ENCODE measurements around the gene TOM1.

TOM1 gene

DNA sequence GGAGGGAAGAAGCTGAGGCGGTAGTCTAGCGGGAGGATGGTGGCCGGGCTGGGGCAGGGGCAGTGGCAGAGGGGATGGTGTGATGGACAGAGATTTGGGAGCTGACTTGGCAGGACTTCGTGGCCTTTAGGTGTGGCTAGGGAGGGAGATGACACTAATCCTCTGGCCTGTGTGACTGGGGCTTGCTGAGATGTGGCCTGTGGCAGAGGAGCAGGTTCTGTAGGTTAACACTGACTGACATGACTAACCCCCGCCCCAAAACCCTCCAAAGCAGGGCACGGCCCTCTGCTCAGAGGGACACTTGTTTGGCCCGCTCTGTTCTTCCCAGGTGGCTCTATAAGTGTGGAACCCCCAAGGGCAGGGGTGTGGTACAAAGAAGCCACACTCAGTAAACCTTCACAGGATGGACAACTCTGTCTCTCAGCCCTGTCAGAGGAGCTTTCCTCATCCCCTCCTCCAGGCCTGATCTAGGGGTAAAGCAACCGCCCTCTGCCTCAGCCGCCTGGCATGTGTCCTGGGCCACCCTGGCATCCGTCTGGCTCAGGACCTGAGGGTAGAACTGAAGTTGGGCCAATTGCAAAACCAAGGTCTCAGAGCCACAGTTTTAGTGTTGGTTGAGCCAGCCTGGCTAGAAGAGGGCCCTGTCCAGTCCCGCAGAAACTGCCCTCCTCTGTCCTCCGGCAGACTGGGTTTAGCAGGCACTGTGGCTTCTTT, 15.6 kb downstream of the TOM1 start:
- H3K36me3 ChIP-seq (ENCODE audit: control insufficient read depth in 2 of 2, insufficient read depth in 2 of 2, low read length in 2 of 2): peaks cover 13 to 18% of the 10 kb centered on the region in 2 donors
- H3K4me1 ChIP-seq (ENCODE audit: control insufficient read depth, insufficient read depth, low read length): peaks cover 31% of the 10 kb centered on the region
- no peak overlapping the region for H3K4me3 ChIP-seq (ENCODE audit: low read length in 2 of 2)
- H3K27ac ChIP-seq (ENCODE audit: low read length): no peak overlapping the region
- H3K9ac ChIP-seq (ENCODE audit: low read length in 2 of 2): no peak overlapping the region
- no peaks in the 10 kb centered on the region for H3K9me3 ChIP-seq (ENCODE audit: control insufficient read depth in 2 of 2, low read length in 2 of 2)
- no peaks in the 10 kb centered on the region for H3K27me3 ChIP-seq (ENCODE audit: control insufficient read depth in 1 of 2, insufficient read depth in 2 of 2, low read length in 2 of 2)

DNA sequence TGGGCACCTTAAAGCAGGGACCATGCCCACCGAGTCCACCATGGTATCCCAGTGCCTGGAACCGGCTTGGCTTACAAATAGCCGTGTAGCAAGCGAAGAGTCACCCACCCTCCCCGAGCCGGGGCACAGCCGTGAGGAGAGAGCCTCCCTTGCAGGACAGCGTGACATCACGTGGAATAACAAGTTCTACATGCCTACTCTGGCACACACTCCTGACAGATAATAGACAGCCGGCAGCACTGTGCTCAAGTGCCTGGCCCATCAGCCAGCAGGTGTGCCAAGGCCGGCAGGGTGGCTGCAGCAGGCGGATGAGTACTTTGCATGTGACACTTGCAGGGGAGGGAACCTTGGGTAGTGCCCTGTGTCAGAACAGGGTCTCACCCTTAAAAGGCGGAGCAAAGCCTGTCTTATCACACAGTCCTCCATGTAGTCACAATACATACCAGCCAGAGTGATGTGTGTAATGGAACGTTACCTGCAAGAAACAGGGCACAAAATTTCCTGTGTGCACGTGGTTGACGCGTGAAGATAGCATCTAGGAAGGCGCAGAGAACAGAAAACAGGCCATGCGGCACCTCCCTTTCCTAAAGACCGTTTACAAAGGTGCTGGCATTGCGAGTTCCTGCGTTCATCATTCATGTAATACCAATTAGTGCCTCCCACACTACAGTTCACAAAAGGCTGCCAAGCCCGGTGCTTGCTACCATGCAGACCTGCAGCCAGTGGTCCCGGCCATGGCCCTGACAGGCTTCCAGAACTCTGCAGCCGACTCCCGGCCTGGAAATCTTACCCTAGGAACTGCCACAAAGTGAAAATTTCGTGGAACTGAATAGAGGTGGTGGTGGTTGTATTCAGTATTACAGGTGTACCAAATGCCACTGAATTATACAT, 16.4 kb downstream of the TOM1 start:
- H3K27ac ChIP-seq (ENCODE audit: low read length): no peak overlapping the region
- no peak overlapping the region for H3K9ac ChIP-seq (ENCODE audit: low read length in 2 of 2)
- H3K36me3 ChIP-seq (ENCODE audit: control insufficient read depth in 2 of 2, insufficient read depth in 2 of 2, low read length in 2 of 2): peaks cover 13 to 19% of the 10 kb centered on the region in 2 donors
- H3K27me3 ChIP-seq (ENCODE audit: control insufficient read depth in 1 of 2, insufficient read depth in 2 of 2, low read length in 2 of 2): no peaks in the 10 kb centered on the region
- peaks cover 31% of the 10 kb centered on the region for H3K4me1 ChIP-seq (ENCODE audit: control insufficient read depth, insufficient read depth, low read length)
- no peaks in the 10 kb centered on the region for H3K9me3 ChIP-seq (ENCODE audit: control insufficient read depth in 2 of 2, low read length in 2 of 2)
- no peak overlapping the region for H3K4me3 ChIP-seq (ENCODE audit: low read length in 2 of 2)

DNA sequence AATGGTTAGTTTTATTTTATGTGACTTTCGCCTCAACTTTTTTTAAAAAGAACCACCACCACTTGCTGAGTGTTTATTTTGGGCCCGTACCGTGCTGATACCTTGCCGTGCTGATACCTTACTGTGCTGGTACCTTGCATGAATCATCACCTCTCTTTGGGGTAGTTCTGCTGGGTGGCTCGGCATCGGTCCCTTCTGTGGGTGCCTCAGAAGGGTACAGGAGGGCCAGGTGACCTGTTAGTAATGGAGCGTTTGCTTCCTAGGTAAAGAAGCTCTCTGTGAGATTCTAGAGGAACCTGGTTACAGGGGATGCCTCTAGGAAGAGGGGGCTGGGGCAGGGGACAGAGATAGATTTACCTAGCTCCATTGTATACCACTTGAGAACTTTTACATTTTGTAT, 17.1 kb downstream of the TOM1 start:
- Histone ChIP-seq H3K36me3 (ENCODE audit: control insufficient read depth in 2 of 2, insufficient read depth in 2 of 2, low read length in 2 of 2) (peaks cover 13 to 19% of the 10 kb centered on the region in 2 donors), H3K27ac (ENCODE audit: low read length) (no peak overlapping the region), H3K27me3 (ENCODE audit: control insufficient read depth in 1 of 2, insufficient read depth in 2 of 2, low read length in 2 of 2) (no peaks in the 10 kb centered on the region), H3K4me1 (ENCODE audit: control insufficient read depth, insufficient read depth, low read length) (peaks cover 31% of the 10 kb centered on the region), H3K4me3 (ENCODE audit: low read length in 2 of 2) (no peak overlapping the region), H3K9me3 (ENCODE audit: control insufficient read depth in 2 of 2, low read length in 2 of 2) (no peaks in the 10 kb centered on the region), H3K9ac (ENCODE audit: low read length in 2 of 2) (no peak overlapping the region)

DNA sequence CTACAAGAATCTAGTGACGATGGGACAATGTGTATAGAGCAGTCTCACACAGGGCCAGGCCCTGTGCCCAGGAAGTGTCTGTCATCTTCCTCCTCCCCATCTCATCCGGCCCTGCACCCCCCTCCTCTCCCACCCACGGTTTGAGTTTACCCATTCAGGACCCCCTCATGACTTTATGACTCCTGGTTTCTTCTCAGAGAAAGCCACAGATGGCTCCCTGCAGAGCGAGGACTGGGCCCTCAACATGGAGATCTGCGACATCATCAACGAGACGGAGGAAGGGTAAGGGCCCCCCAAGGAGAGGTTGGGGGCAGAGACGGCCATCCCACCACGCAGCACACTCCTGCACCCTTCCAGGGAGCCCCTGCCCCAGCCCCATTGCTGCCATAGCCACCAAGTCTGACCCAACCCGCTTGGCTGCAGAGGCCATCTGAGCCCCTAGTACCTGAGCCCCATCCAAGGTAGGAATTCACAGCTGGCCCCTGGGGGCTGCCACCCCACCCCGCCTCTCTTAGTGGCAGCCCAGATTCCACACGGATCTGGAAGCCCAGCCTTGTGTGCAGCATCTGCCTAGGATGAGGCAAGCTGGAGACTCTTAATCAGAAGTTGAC, 18.1 kb downstream of the TOM1 start:
- H3K4me1 ChIP-seq (ENCODE audit: control insufficient read depth, insufficient read depth, low read length): peaks cover 25% of the 10 kb centered on the region
- no peak overlapping the region for H3K9ac ChIP-seq (ENCODE audit: low read length in 2 of 2)
- H3K4me3 ChIP-seq (ENCODE audit: low read length in 2 of 2): no peak overlapping the region
- no peaks in the 10 kb centered on the region for H3K27me3 ChIP-seq (ENCODE audit: control insufficient read depth in 1 of 2, insufficient read depth in 2 of 2, low read length in 2 of 2)
- no peak overlapping the region for H3K27ac ChIP-seq (ENCODE audit: low read length)
- H3K9me3 ChIP-seq (ENCODE audit: control insufficient read depth in 2 of 2, low read length in 2 of 2): no peaks in the 10 kb centered on the region
- H3K36me3 ChIP-seq (ENCODE audit: control insufficient read depth in 2 of 2, insufficient read depth in 2 of 2, low read length in 2 of 2): peaks cover 20 to 29% of the 10 kb centered on the region in 2 donors

DNA sequence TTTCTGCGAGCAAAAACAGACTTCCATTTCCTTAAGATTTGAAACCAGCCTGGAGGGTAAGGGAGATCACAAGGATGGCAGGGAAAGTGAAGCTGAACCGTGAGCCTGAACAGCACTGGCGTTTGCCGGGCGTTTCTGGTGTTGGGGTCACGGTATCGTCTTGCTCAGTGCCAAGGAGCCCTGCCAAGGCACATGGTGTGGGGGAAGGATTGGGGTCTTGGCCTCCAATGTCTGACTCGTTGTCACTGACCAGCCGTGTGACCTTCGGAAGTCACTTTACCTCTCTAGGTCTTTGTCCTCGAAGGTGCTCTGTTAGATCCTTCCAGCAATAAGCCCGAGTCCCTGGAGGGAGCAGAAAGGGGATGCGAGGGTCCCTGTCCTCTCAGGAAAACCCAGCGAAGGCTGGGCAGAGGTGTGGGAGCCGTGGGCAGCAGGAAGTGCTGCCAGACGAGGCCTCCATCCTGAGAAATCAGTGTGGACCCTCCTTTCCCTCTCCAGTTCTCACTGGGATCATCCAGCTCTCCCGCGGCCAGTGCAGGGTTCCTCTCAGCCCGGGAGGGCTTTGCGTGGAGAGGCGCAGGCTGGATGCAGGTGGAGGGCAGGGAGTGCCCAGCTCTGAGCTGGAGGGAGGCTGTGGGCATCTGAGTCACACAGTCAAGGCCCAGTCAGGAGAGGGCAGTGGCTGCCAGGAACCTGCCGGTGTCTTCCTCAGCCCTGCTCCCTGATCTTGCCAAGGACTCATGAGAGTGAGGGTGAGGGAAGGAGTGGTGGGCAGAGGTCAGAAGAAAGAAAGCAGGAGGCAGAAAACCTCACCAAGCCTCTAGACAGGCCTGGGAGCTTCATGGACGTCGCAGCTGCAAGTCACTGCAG, 18.9 kb downstream of the TOM1 start:
- H3K4me1 ChIP-seq (ENCODE audit: control insufficient read depth, insufficient read depth, low read length): peaks cover 17% of the 10 kb centered on the region
- peaks cover 25 to 37% of the 10 kb centered on the region in 2 donors for H3K36me3 ChIP-seq (ENCODE audit: control insufficient read depth in 2 of 2, insufficient read depth in 2 of 2, low read length in 2 of 2)
- H3K27ac ChIP-seq (ENCODE audit: low read length): no peak overlapping the region
- H3K9ac ChIP-seq (ENCODE audit: low read length in 2 of 2): no peak overlapping the region
- no peaks in the 10 kb centered on the region for H3K9me3 ChIP-seq (ENCODE audit: control insufficient read depth in 2 of 2, low read length in 2 of 2)
- no peak overlapping the region for H3K4me3 ChIP-seq (ENCODE audit: low read length in 2 of 2)
- H3K27me3 ChIP-seq (ENCODE audit: control insufficient read depth in 1 of 2, insufficient read depth in 2 of 2, low read length in 2 of 2): no peaks in the 10 kb centered on the region

DNA sequence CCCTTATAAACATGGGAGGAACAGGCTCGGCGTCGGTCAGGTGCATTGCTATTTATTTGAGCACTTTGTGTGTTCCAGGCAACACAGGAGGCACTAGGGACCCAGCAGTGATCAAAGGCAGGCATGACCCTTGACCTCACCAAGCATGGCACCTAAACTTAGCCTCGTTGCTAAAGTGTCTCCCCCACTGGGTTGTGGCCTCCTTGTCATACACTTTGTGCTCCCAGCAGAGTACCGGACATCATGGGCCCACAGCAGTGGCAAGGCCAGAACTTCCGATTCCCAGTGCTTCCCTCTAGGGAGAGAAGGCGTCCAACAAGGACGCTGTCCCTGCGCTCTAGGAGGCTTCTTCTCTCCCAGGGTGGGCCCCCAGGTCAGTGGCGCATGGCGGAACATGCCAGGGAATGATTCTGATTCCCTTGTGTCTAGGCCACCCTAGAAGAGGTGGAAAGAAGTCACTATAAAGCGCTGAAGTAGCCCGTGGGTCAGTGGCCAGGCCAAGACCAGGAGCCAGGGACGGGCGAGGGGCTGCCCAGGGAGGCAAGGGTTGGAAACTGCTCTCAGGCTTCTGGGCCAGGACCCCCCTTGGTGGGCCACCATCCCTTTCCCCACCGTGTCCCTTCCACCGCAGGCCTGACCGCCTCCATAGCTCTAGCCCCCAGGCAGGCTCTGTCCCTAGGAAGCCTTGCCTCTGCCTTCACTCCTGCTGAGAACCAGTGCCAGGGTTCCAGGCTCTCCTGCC, 19.7 kb downstream of the TOM1 start:
- Histone ChIP-seq H3K4me3 (ENCODE audit: low read length in 2 of 2) (no peak overlapping the region), H3K36me3 (ENCODE audit: control insufficient read depth in 2 of 2, insufficient read depth in 2 of 2, low read length in 2 of 2) (peaks cover 30 to 43% of the 10 kb centered on the region in 2 donors), H3K4me1 (ENCODE audit: control insufficient read depth, insufficient read depth, low read length) (peaks cover 10% of the 10 kb centered on the region), H3K9me3 (ENCODE audit: control insufficient read depth in 2 of 2, low read length in 2 of 2) (no peaks in the 10 kb centered on the region), H3K9ac (ENCODE audit: low read length in 2 of 2) (no peak overlapping the region), H3K27ac (ENCODE audit: low read length) (no peak overlapping the region), H3K27me3 (ENCODE audit: control insufficient read depth in 1 of 2, insufficient read depth in 2 of 2, low read length in 2 of 2) (no peaks in the 10 kb centered on the region)

DNA sequence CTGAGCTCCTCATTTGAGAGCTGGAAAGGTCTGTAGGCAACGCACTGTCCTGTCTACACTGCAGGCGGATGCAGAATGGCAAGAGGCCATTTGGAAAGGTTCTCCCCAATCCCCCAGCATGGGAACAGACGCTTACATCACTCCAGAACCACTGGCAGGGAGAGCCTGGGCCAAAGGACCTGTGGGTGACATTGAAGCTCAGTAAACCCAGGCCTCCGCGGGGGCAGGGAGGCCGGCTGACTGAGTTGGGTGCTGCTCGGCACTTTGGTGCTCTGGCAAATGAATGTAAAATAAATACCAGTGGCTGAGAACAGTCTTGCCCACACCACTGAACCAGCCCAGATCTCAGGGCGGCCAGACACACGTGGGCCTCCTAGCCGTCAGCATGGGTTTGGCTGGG, 22.4 kb downstream of the TOM1 start:
- Histone ChIP-seq H3K36me3 (ENCODE audit: control insufficient read depth in 2 of 2, insufficient read depth in 2 of 2, low read length in 2 of 2) (peaks cover 44 to 58% of the 10 kb centered on the region in 2 donors), H3K4me1 (ENCODE audit: control insufficient read depth, insufficient read depth, low read length) (no peaks in the 10 kb centered on the region)

DNA sequence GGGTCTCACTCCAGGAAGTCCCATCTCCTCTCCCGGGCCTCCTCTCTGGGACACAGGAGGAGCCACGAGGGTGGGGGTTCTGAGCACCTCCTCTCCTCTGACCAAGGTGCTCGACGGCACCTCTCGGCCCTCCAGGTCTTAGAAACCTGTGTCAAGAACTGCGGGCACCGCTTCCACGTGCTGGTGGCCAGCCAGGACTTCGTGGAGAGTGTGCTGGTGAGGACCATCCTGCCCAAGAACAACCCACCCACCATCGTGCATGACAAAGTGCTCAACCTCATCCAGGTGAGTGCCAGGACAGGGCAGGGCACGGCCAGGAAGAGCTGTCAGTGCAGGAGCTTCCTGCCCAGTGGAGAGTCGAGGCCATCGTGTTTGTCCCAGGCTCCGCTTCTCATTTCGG, 23.2 kb downstream of the TOM1 start:
- Histone ChIP-seq H3K4me3 (ENCODE audit: low read length in 2 of 2) (no peak overlapping the region), H3K36me3 (ENCODE audit: control insufficient read depth in 2 of 2, insufficient read depth in 2 of 2, low read length in 2 of 2) (peaks cover 50 to 65% of the 10 kb centered on the region in 2 donors), H3K9me3 (ENCODE audit: control insufficient read depth in 2 of 2, low read length in 2 of 2) (no peaks in the 10 kb centered on the region), H3K27ac (ENCODE audit: low read length) (no peak overlapping the region), H3K4me1 (ENCODE audit: control insufficient read depth, insufficient read depth, low read length) (no peaks in the 10 kb centered on the region), H3K27me3 (ENCODE audit: control insufficient read depth in 1 of 2, insufficient read depth in 2 of 2, low read length in 2 of 2) (no peaks in the 10 kb centered on the region), H3K9ac (ENCODE audit: low read length in 2 of 2) (no peak overlapping the region)

More for the DNA sequence above, 22.4 kb downstream of the TOM1 start:
- Histone ChIP-seq H3K9ac (ENCODE audit: low read length in 2 of 2) (no peak overlapping the region), H3K4me3 (ENCODE audit: low read length in 2 of 2) (no peak overlapping the region), H3K27ac (ENCODE audit: low read length) (no peak overlapping the region), H3K27me3 (ENCODE audit: control insufficient read depth in 1 of 2, insufficient read depth in 2 of 2, low read length in 2 of 2) (no peaks in the 10 kb centered on the region), H3K9me3 (ENCODE audit: control insufficient read depth in 2 of 2, low read length in 2 of 2) (no peaks in the 10 kb centered on the region)

DNA sequence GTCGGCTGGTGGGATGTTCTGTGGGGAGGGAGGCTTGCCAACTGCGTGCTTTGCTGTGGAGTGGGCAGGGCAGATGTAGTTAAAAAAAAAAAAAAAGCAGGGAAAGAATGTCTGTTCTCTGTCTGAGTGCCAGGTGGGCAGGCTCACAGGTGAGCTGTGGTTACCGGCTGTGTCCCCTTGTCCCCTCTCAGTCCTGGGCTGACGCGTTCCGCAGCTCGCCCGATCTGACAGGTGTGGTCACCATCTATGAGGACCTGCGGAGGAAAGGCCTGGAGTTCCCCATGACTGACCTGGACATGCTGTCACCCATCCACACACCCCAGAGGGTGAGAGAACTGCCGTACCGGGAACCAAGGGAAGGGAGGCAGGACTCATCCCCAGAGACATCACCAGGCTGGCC, 23.6 kb downstream of the TOM1 start:
- H3K9me3 ChIP-seq (ENCODE audit: control insufficient read depth in 2 of 2, low read length in 2 of 2): no peaks in the 10 kb centered on the region
- H3K4me1 ChIP-seq (ENCODE audit: control insufficient read depth, insufficient read depth, low read length): no peaks in the 10 kb centered on the region
- H3K9ac ChIP-seq (ENCODE audit: low read length in 2 of 2): no peak overlapping the region
- H3K27me3 ChIP-seq (ENCODE audit: control insufficient read depth in 1 of 2, insufficient read depth in 2 of 2, low read length in 2 of 2): no peaks in the 10 kb centered on the region
- no peak overlapping the region for H3K27ac ChIP-seq (ENCODE audit: low read length)
- peaks cover 50 to 65% of the 10 kb centered on the region in 2 donors for H3K36me3 ChIP-seq (ENCODE audit: control insufficient read depth in 2 of 2, insufficient read depth in 2 of 2, low read length in 2 of 2)
- H3K4me3 ChIP-seq (ENCODE audit: low read length in 2 of 2): no peak overlapping the region

All from stomach smooth muscle (tissue), 2 donors.